ENCODE measurements around the gene ECI2.

ECI2 gene

GRCh38 chr6:4163408-4164116 is 28.2 kb upstream of the ECI2 start:
- Mint-ChIP-seq H3K27me3 (ENCODE audit: low read depth) (no peaks in the 10 kb centered on the region), H3K4me3 (no peak overlapping the region), H3K36me3 (ENCODE audit: low read depth) (no peaks in the 10 kb centered on the region), H3K4me1 (ENCODE audit: low read depth) (no peaks in the 10 kb centered on the region), H3K27ac (no peak overlapping the region), H3K9me3 (peaks cover 13% of the 10 kb centered on the region)

GRCh38 chr6:4162370-4162769 is 27.0 kb upstream of the ECI2 start:
- Mint-ChIP-seq H3K4me1 (ENCODE audit: low read depth) (no peaks in the 10 kb centered on the region), H3K27ac (no peak overlapping the region), H3K9me3 (peaks cover 3% of the 10 kb centered on the region)

GRCh38 chr6:4159491-4159890 is 24.1 kb upstream of the ECI2 start:
- Mint-ChIP-seq H3K36me3 (ENCODE audit: low read depth) (no peaks in the 10 kb centered on the region), H3K4me3 (no peak overlapping the region), H3K4me1 (ENCODE audit: low read depth) (peaks cover 2% of the 10 kb centered on the region), H3K27me3 (ENCODE audit: low read depth) (no peaks in the 10 kb centered on the region), H3K27ac (no peak overlapping the region), H3K9me3 (no peaks in the 10 kb centered on the region)

More at GRCh38 chr6:4162370-4162769, 27.0 kb upstream of the ECI2 start:
- H3K36me3 Mint-ChIP-seq (ENCODE audit: low read depth) = no peaks in the 10 kb centered on the region
- H3K27me3 Mint-ChIP-seq (ENCODE audit: low read depth) = no peaks in the 10 kb centered on the region
- no peak overlapping the region for H3K4me3 Mint-ChIP-seq

GRCh38 chr6:4157506-4157905 is 22.1 kb upstream of the ECI2 start:
- H3K27me3 Mint-ChIP-seq (ENCODE audit: low read depth) = peaks cover 1% of the 10 kb centered on the region
- no peaks in the 10 kb centered on the region for H3K36me3 Mint-ChIP-seq (ENCODE audit: low read depth)
- H3K27ac Mint-ChIP-seq = no peak overlapping the region
- no peaks in the 10 kb centered on the region for H3K9me3 Mint-ChIP-seq
- H3K4me1 Mint-ChIP-seq (ENCODE audit: low read depth) = peaks cover 2% of the 10 kb centered on the region
- no peak overlapping the region for H3K4me3 Mint-ChIP-seq

- no peaks in the 10 kb centered on the region for H3K36me3 Mint-ChIP-seq (ENCODE audit: low read depth)
- peaks cover 14% of the 10 kb centered on the region for H3K27me3 Mint-ChIP-seq (ENCODE audit: low read depth)
- no peak overlapping the region for H3K27ac Mint-ChIP-seq
- H3K4me1 Mint-ChIP-seq (ENCODE audit: low read depth) = peaks cover 2% of the 10 kb centered on the region
- H3K9me3 Mint-ChIP-seq = no peaks in the 10 kb centered on the region
- H3K4me3 Mint-ChIP-seq = no peak overlapping the region
Observed at GRCh38 chr6:4155848-4156466, 20.6 kb upstream of the ECI2 start.

GRCh38 chr6:4153514-4153985 is 18.2 kb upstream of the ECI2 start:
- no peak overlapping the region for H3K4me3 Mint-ChIP-seq
- H3K9me3 Mint-ChIP-seq = no peaks in the 10 kb centered on the region
- no peaks in the 10 kb centered on the region for H3K36me3 Mint-ChIP-seq (ENCODE audit: low read depth)
- peaks cover 2% of the 10 kb centered on the region for H3K4me1 Mint-ChIP-seq (ENCODE audit: low read depth)
- peaks cover 36% of the 10 kb centered on the region for H3K27me3 Mint-ChIP-seq (ENCODE audit: low read depth)
- H3K27ac Mint-ChIP-seq = no peak overlapping the region

- Mint-ChIP-seq H3K4me3 (no peak overlapping the region), H3K27ac (no peak overlapping the region), H3K9me3 (no peaks in the 10 kb centered on the region), H3K36me3 (ENCODE audit: low read depth) (peaks cover 1% of the 10 kb centered on the region), H3K4me1 (ENCODE audit: low read depth) (no peaks in the 10 kb centered on the region), H3K27me3 (ENCODE audit: low read depth) (peaks cover 17% of the 10 kb centered on the region)
Observed at GRCh38 chr6:4145083-4145482, 9.7 kb upstream of the ECI2 start.

- peaks cover 1% of the 10 kb centered on the region for H3K36me3 Mint-ChIP-seq (ENCODE audit: low read depth)
- no peak overlapping the region for H3K27ac Mint-ChIP-seq
- H3K4me1 Mint-ChIP-seq (ENCODE audit: low read depth) = peaks cover 12% of the 10 kb centered on the region
- H3K4me3 Mint-ChIP-seq = no peak overlapping the region
- H3K9me3 Mint-ChIP-seq = no peaks in the 10 kb centered on the region
- H3K27me3 Mint-ChIP-seq (ENCODE audit: low read depth) = no peaks in the 10 kb centered on the region
Observed at GRCh38 chr6:4139272-4139671, 3.9 kb upstream of the ECI2 start.

GRCh38 chr6:4138186-4138585 is 2.8 kb upstream of the ECI2 start:
- no peaks in the 10 kb centered on the region for H3K27me3 Mint-ChIP-seq (ENCODE audit: low read depth)
- H3K36me3 Mint-ChIP-seq (ENCODE audit: low read depth) = peaks cover 3% of the 10 kb centered on the region
- no peaks in the 10 kb centered on the region for H3K9me3 Mint-ChIP-seq
- H3K27ac Mint-ChIP-seq = no peak overlapping the region
- peaks cover 20% of the 10 kb centered on the region for H3K4me1 Mint-ChIP-seq (ENCODE audit: low read depth)
- no peak overlapping the region for H3K4me3 Mint-ChIP-seq

GRCh38 chr6:4136354-4136831 is 1.0 kb upstream of the ECI2 start:
- peaks cover 20% of the 10 kb centered on the region for H3K4me1 Mint-ChIP-seq (ENCODE audit: low read depth)
- peak overlapping the region; percentile 85 for H3K27ac Mint-ChIP-seq

GRCh38 chr6:4135665-4136353 is 434 bp upstream of the ECI2 start:
- Mint-ChIP-seq H3K27me3 (ENCODE audit: low read depth) (no peaks in the 10 kb centered on the region), H3K4me1 (ENCODE audit: low read depth) (peaks cover 20% of the 10 kb centered on the region)

More at GRCh38 chr6:4136354-4136831, 1.0 kb upstream of the ECI2 start:
- peak overlapping the region; percentile 83 for H3K4me3 Mint-ChIP-seq
- no peaks in the 10 kb centered on the region for H3K9me3 Mint-ChIP-seq
- peaks cover 13% of the 10 kb centered on the region for H3K36me3 Mint-ChIP-seq (ENCODE audit: low read depth)
- H3K27me3 Mint-ChIP-seq (ENCODE audit: low read depth) = no peaks in the 10 kb centered on the region

GRCh38 chr6:4133941-4134838 is 1.2 kb downstream of the ECI2 start:
- H3K9me3 Mint-ChIP-seq = no peaks in the 10 kb centered on the region
- H3K4me3 Mint-ChIP-seq = peak overlapping the region; percentile 87
- peaks cover 20% of the 10 kb centered on the region for H3K4me1 Mint-ChIP-seq (ENCODE audit: low read depth)
- H3K27me3 Mint-ChIP-seq (ENCODE audit: low read depth) = no peaks in the 10 kb centered on the region
- H3K27ac Mint-ChIP-seq = peak overlapping the region; percentile 84
- peaks cover 26% of the 10 kb centered on the region for H3K36me3 Mint-ChIP-seq (ENCODE audit: low read depth)

More at GRCh38 chr6:4135665-4136353, 434 bp upstream of the ECI2 start:
- H3K4me3 Mint-ChIP-seq = peak overlapping the region; percentile 83
- H3K27ac Mint-ChIP-seq = peak overlapping the region; percentile 85
- H3K36me3 Mint-ChIP-seq (ENCODE audit: low read depth) = peaks cover 13% of the 10 kb centered on the region
- H3K9me3 Mint-ChIP-seq = no peaks in the 10 kb centered on the region

- H3K4me3 Mint-ChIP-seq = no peak overlapping the region
- no peak overlapping the region for H3K27ac Mint-ChIP-seq
- peaks cover 10% of the 10 kb centered on the region for H3K4me1 Mint-ChIP-seq (ENCODE audit: low read depth)
- no peaks in the 10 kb centered on the region for H3K9me3 Mint-ChIP-seq
- no peaks in the 10 kb centered on the region for H3K27me3 Mint-ChIP-seq (ENCODE audit: low read depth)
- peaks cover 40% of the 10 kb centered on the region for H3K36me3 Mint-ChIP-seq (ENCODE audit: low read depth)
Observed at GRCh38 chr6:4130357-4130987, 4.9 kb downstream of the ECI2 start.

Data from T-helper 1 cell treated with Interleukin-12 subunit alpha and Interleukin-12 subunit beta and Interleukin-4 antibody, amounts not matched to agents 30 μg/mL and 1 μg/mL, for 36 hours (primary cell).